ENCODE results near the gene TMEM256. TPM values are rescaled to one million over a fixed set of nuclear protein-coding genes. Genes with fewer than 3 reads are reported as not detected.

TMEM256 gene
- total and polyA plus RNA-seq, 2 experiments from 2014 or later = 85.4 to 117 TPM

GRCh38 chr17:7383742-7384488 lies 20.0 kb downstream of the TMEM256 start:
- H3K9me3 ChIP-seq (ENCODE audit: low read depth) = no peaks in the 10 kb centered on the region
- TF ChIP-seq CTCF (IDR thresholded peaks at IDR 0.05; ENCODE audit: low read depth, low read length) = no peak
- H3K4me3 ChIP-seq = peak overlapping the region; percentile 15
- H3K4me1 ChIP-seq (ENCODE audit: low read depth) = no peaks in the 10 kb centered on the region
- DNase-seq (ENCODE audit: low read depth in 1 of 2, low spot score in 1 of 2) = peak; percentile 38 to 72
- peaks cover 45% of the 10 kb centered on the region for H3K27me3 ChIP-seq
- H3K36me3 ChIP-seq = no peaks in the 10 kb centered on the region
- no peak overlapping the region for H3K27ac ChIP-seq

- no peak overlapping the region for H3K4me3 ChIP-seq
Measured at GRCh38 chr17:7383371-7383741, 20.5 kb downstream of the TMEM256 start.

GRCh38 chr17:7382901-7383300 lies 21.0 kb downstream of the TMEM256 start:
- Histone ChIP-seq H3K27ac (no peak overlapping the region), H3K4me1 (ENCODE audit: low read depth) (no peaks in the 10 kb centered on the region), H3K4me3 (no peak overlapping the region), H3K9me3 (ENCODE audit: low read depth) (no peaks in the 10 kb centered on the region), H3K27me3 (peaks cover 45% of the 10 kb centered on the region), H3K36me3 (no peaks in the 10 kb centered on the region)
- DNase-seq (ENCODE audit: low read depth in 1 of 2, low spot score in 1 of 2) = no peak
- no peak for TF ChIP-seq CTCF (IDR thresholded peaks at IDR 0.05; ENCODE audit: low read depth, low read length)

More at GRCh38 chr17:7383371-7383741, 20.5 kb downstream of the TMEM256 start:
- no peak overlapping the region for H3K27ac ChIP-seq
- DNase-seq (ENCODE audit: low read depth in 1 of 2, low spot score in 1 of 2) = no peak
- no peaks in the 10 kb centered on the region for H3K9me3 ChIP-seq (ENCODE audit: low read depth)
- H3K36me3 ChIP-seq = no peaks in the 10 kb centered on the region
- no peak for TF ChIP-seq CTCF (IDR thresholded peaks at IDR 0.05; ENCODE audit: low read depth, low read length)
- peaks cover 45% of the 10 kb centered on the region for H3K27me3 ChIP-seq
- no peaks in the 10 kb centered on the region for H3K4me1 ChIP-seq (ENCODE audit: low read depth)

- Histone ChIP-seq H3K4me3 (peak within 1 kb of the TSS; percentile 14), H3K4me1 (ENCODE audit: low read depth) (no peaks in the 10 kb centered on the region), H3K27ac (no peak within 1 kb of the TSS), H3K27me3 (peaks cover 45% of the 10 kb centered on the region), H3K9me3 (ENCODE audit: low read depth) (no peaks in the 10 kb centered on the region), H3K36me3 (no peaks in the 10 kb centered on the region)
- no peak for TF ChIP-seq CTCF (IDR thresholded peaks at IDR 0.05; ENCODE audit: low read depth, low read length)
- peak in 1 of 2 donors; percentile 36 for DNase-seq (ENCODE audit: low read depth in 1 of 2, low spot score in 1 of 2)
Measured at GRCh38 chr17:7380855-7381683, 22.8 kb downstream of the TMEM256 start, which contains the start of gene TNK1. TSS of gene TNK1 (plus strand) at chr17:7381089. CDS start at chr17:7382927, 1,838 bp downstream.

- peak in 1 of 2 donors; percentile 71 for DNase-seq (ENCODE audit: low read depth in 1 of 2, low spot score in 1 of 2)
- no peak overlapping the region for H3K4me3 ChIP-seq
- H3K9me3 ChIP-seq (ENCODE audit: low read depth) = no peaks in the 10 kb centered on the region
- H3K27me3 ChIP-seq = peaks cover 45% of the 10 kb centered on the region
- H3K27ac ChIP-seq = no peak overlapping the region
- H3K4me1 ChIP-seq (ENCODE audit: low read depth) = no peaks in the 10 kb centered on the region
- TF ChIP-seq CTCF (IDR thresholded peaks at IDR 0.05; ENCODE audit: low read depth, low read length) = no peak
- H3K36me3 ChIP-seq = no peaks in the 10 kb centered on the region
Measured at GRCh38 chr17:7380321-7380720, 23.6 kb downstream of the TMEM256 start.

Data from cardiac muscle cell (in vitro differentiated cells and primary cell).